ENCODE measurements around the gene WDR55. TPM values are rescaled to one million over a fixed set of nuclear protein-coding genes. Genes with fewer than 3 reads are reported as not detected.

The WDR55 gene
- total and polyA plus RNA-seq, 2 of the 13 experiments (the other 11 are each of a cell fraction or from before 2014, with no cell fraction given) = 17.7 to 18.2 TPM

- TF ChIP-seq FOSL1 (CRISPR knock-in tag; IDR thresholded peaks at IDR 0.05; ENCODE audit: borderline replicate concordance) (no peak), NFKBIZ (CRISPR knock-in tag; IDR thresholded peaks at IDR 0.05) (no peak), ZNF230 (CRISPR knock-in tag; IDR thresholded peaks at IDR 0.05) (0 out of 2 replicates have a peak, but pooled peaks have one; percentile 43), CEBPG (CRISPR knock-in tag; IDR thresholded peaks at IDR 0.05) (no peak), ZNF709 (CRISPR knock-in tag; IDR thresholded peaks at IDR 0.05) (no peak), HDAC2 (CRISPR knock-in tag; IDR thresholded peaks at IDR 0.05) (peak; percentile 26; the same call in 1 of the 2 replicates), ZNF75D (CRISPR knock-in tag; IDR thresholded peaks at IDR 0.05; ENCODE audit: borderline replicate concordance) (no peak), ZNF10 (CRISPR knock-in tag; IDR thresholded peaks at IDR 0.05; ENCODE audit: borderline replicate concordance, low read depth) (no peak), FOXK1 (CRISPR knock-in tag; IDR thresholded peaks at IDR 0.05; ENCODE audit: borderline replicate concordance, low read depth) (peak; percentile 34; the same call in 1 of the 2 replicates), HOXA9 (CRISPR knock-in tag; IDR thresholded peaks at IDR 0.05; ENCODE audit: borderline replicate concordance) (no peak), SMC3 (IDR thresholded peaks at IDR 0.05; ENCODE audit: low read length) (no peak), ASH2L (IDR thresholded peaks at IDR 0.05; ENCODE audit: insufficient read length, low read depth, low read length) (peak; percentile 21), HNF1B (CRISPR knock-in tag; IDR thresholded peaks at IDR 0.05) (peak; percentile 75), ZFP36 (IDR thresholded peaks at IDR 0.05; ENCODE audit: borderline replicate concordance, low read depth, low read length, partially characterized antibody) (no peak), SOX6 (IDR thresholded peaks at IDR 0.05) (no peak), SOX6 (CRISPR knock-in tag; IDR thresholded peaks at IDR 0.05) (0 out of 2 replicates have a peak, but pooled peaks have one; percentile 47), KLF13 (CRISPR knock-in tag; IDR thresholded peaks at IDR 0.05) (no peak), ZNF720 (CRISPR knock-in tag; IDR thresholded peaks at IDR 0.05) (no peak), ZFAT (CRISPR knock-in tag; conservative IDR thresholded peaks at IDR 0.05) (no peak), ZNF605 (CRISPR knock-in tag; IDR thresholded peaks at IDR 0.05) (0 out of 2 replicates have a peak, but pooled peaks have one; percentile 26), ZMYM4 (CRISPR knock-in tag; IDR thresholded peaks at IDR 0.05) (0 out of 2 replicates have a peak, but pooled peaks have one; percentile 15), THRA (CRISPR knock-in tag; IDR thresholded peaks at IDR 0.05; ENCODE audit: borderline replicate concordance) (peak; percentile 42; the same call in 1 of the 2 replicates), NFE2 (CRISPR knock-in tag; IDR thresholded peaks at IDR 0.05) (no peak), JUN (CRISPR knock-in tag; IDR thresholded peaks at IDR 0.05) (no peak), ZNF841 (CRISPR knock-in tag; IDR thresholded peaks at IDR 0.05; ENCODE audit: borderline replicate concordance) (no peak), ZNF790 (CRISPR knock-in tag; IDR thresholded peaks at IDR 0.05; ENCODE audit: borderline replicate concordance) (no peak), CAMTA2 (CRISPR knock-in tag; IDR thresholded peaks at IDR 0.05; ENCODE audit: borderline replicate concordance) (no peak), HNRNPK (IDR thresholded peaks at IDR 0.05; ENCODE audit: low read depth, low read length, poor library complexity, severe bottlenecking) (no peak), SRF (IDR thresholded peaks at IDR 0.05; ENCODE audit: low read depth, low read length) (no peak), ZNF772 (CRISPR knock-in tag; IDR thresholded peaks at IDR 0.05) (no peak), SKI (IDR thresholded peaks at IDR 0.05; ENCODE audit: partially characterized antibody) (peak; percentile 39), GATAD1 (CRISPR knock-in tag; IDR thresholded peaks at IDR 0.05) (no peak)
Observed at GRCh38 chr5:140633021-140633471, 31.7 kb upstream of the WDR55 start, which contains the start of gene CD14 (continued).

Measured in HepG2 (cell line).